HepG2 (cell line): ENCODE results near the gene KXD1. TPM values are rescaled to one million over a fixed set of nuclear protein-coding genes. Genes with fewer than 3 reads are reported as not detected.

Experiments used
- BHLHE40 ChIP-seq: IDR thresholded peaks from 2 replicates; pipeline ENCODE4 v1.6.1; 2011; ENCODE audit warnings: low read length, improper control_type of control experiment
- GATA4 ChIP-seq: sonication (generic); IDR thresholded peaks from 2 replicates; pipeline ENCODE4 v1.6.1; 2016; ENCODE audit warnings: antibody characterized with exemption, low read depth, borderline replicate concordance
- GFI1 ChIP-seq: sonication (generic); formaldehyde crosslinking; IDR thresholded peaks from 2 replicates; pipeline ENCODE4 v1.5.0; 2020; ENCODE audit warnings: missing genetic modification reagents, mild to moderate bottlenecking, borderline replicate concordance
- HES4 ChIP-seq: sonication (generic); formaldehyde crosslinking; IDR thresholded peaks from 2 replicates; pipeline ENCODE4 v1.9.0; 2021; ENCODE audit warnings: mild to moderate bottlenecking, missing genetic modification reagents, borderline replicate concordance
- ISL2 ChIP-seq: sonication (generic); formaldehyde crosslinking; IDR thresholded peaks from 2 replicates; pipeline ENCODE4 v1.5.0; 2020; ENCODE audit warnings: missing genetic modification reagents
- JDP2 ChIP-seq: sonication (generic); formaldehyde crosslinking; IDR thresholded peaks from 2 replicates; pipeline ENCODE4 v1.8.1; 2022; ENCODE audit warnings: missing genetic modification reagents, borderline replicate concordance
- KDM6A ChIP-seq: IDR thresholded peaks from 2 replicates; pipeline ENCODE4 v1.6.1; 2016; ENCODE audit warnings: low read depth
- KLF16 ChIP-seq, 2 experiments: sonication (generic) in 1 of 2; formaldehyde crosslinking in 1 of 2; IDR thresholded peaks; 2 replicates each; pipeline versions ENCODE4 v1.6.1 to v1.8.0; 2016 to 2023; ENCODE audit warnings: missing genetic modification reagents in 2 of 2, missing compliant biosample characterization in 1 of 2
- RCOR2 ChIP-seq: IDR thresholded peaks from 2 replicates; pipeline ENCODE4 v1.6.1; 2016; ENCODE audit warnings: missing biosample characterization, missing genetic modification reagents
- SMAD3 ChIP-seq: sonication (generic); formaldehyde crosslinking; IDR thresholded peaks from 2 replicates; pipeline ENCODE4 v1.4.0; 2020; ENCODE audit warnings: missing genetic modification reagents
- ZFAT ChIP-seq: sonication (generic); formaldehyde crosslinking; conservative IDR thresholded peaks from 2 replicates; pipeline ENCODE4 v1.8.1; 2023; ENCODE audit warnings: missing genetic modification reagents, inconsistent platforms
- ZIK1 ChIP-seq: sonication (generic); formaldehyde crosslinking; IDR thresholded peaks from 2 replicates; pipeline ENCODE4 v1.5.0; 2020; ENCODE audit warnings: mild to moderate bottlenecking, low read depth, missing genetic modification reagents, borderline replicate concordance
- ZNF331 ChIP-seq: sonication (generic); formaldehyde crosslinking; IDR thresholded peaks from 2 replicates; pipeline ENCODE4 v1.4.0; 2020; ENCODE audit warnings: missing genetic modification reagents
- ZNF841 ChIP-seq: sonication (generic); formaldehyde crosslinking; IDR thresholded peaks from 2 replicates; pipeline ENCODE4 v1.8.1; 2023; ENCODE audit warnings: missing genetic modification reagents, borderline replicate concordance
- ZSCAN25 ChIP-seq: sonication (generic); formaldehyde crosslinking; IDR thresholded peaks from 2 replicates; pipeline ENCODE4 v1.8.0; 2022; ENCODE audit warnings: mild to moderate bottlenecking, missing genetic modification reagents
- polyA plus RNA-seq, 8 experiments: library from polyadenylated mRNA; depleted of rRNA in 3 of 8; stranded (reverse) in 7 of 8; unstranded in 1 of 8; fragments of >200 nt; fragmentation: Illumina TruSeq in 4 of 8; extraction: Trizol in 4 of 8; gene quantifications; 2 replicates each; pipeline versions ENCODE4 v1.2.1 to v1.2.3, GENCODE V29; 2011 to 2016; ENCODE audit warnings: low read depth in 4 of 8, missing spikeins in 1 of 8, mixed read lengths in 1 of 8; ENCODE audit not compliant: insufficient read depth in 1 of 8
- total RNA-seq, 5 experiments: library from RNA; depleted of rRNA; stranded (reverse); fragments of >200 nt; fragmentation: Illumina TruSeq; extraction: Trizol; gene quantifications; 2 replicates each; pipeline ENCODE4 v1.2.3, GENCODE V29; 2016; ENCODE audit warnings: low read depth in 1 of 5
- TF ChIP-seq, protein P1 (sequence below): sonication (generic); formaldehyde crosslinking; IDR thresholded peaks from 2 replicates; pipeline ENCODE4 v1.4.0; 2020; ENCODE audit warnings: mild to moderate bottlenecking, missing genetic modification reagents
- TF ChIP-seq, protein P2 (sequence below): sonication (generic); formaldehyde crosslinking; IDR thresholded peaks from 2 replicates; pipeline ENCODE4 v1.5.0; 2020; ENCODE audit warnings: mild to moderate bottlenecking, missing genetic modification reagents
- TF ChIP-seq, protein P3 (sequence below), 2 experiments: sonication (generic) in 1 of 2; formaldehyde crosslinking in 1 of 2; IDR thresholded peaks; 2 replicates each; pipeline versions ENCODE4 v1.5.1 to v1.6.1; 2011 to 2020; ENCODE audit warnings: borderline replicate concordance in 1 of 2, low read depth in 1 of 2, low read length in 1 of 2, mild to moderate bottlenecking in 1 of 2, missing genetic modification reagents in 1 of 2, moderate library complexity in 1 of 2
- TF ChIP-seq, protein P4 (sequence below): sonication (generic); formaldehyde crosslinking; conservative IDR thresholded peaks from 2 replicates; pipeline ENCODE4 v1.4.0; 2020; ENCODE audit warnings: missing genetic modification reagents

KXD1 gene
- total and polyA plus RNA-seq, 2 of the 13 experiments (the other 11 are each of a cell fraction or from before 2014, with no cell fraction given), result 44.6 to 143 TPM

DNA sequence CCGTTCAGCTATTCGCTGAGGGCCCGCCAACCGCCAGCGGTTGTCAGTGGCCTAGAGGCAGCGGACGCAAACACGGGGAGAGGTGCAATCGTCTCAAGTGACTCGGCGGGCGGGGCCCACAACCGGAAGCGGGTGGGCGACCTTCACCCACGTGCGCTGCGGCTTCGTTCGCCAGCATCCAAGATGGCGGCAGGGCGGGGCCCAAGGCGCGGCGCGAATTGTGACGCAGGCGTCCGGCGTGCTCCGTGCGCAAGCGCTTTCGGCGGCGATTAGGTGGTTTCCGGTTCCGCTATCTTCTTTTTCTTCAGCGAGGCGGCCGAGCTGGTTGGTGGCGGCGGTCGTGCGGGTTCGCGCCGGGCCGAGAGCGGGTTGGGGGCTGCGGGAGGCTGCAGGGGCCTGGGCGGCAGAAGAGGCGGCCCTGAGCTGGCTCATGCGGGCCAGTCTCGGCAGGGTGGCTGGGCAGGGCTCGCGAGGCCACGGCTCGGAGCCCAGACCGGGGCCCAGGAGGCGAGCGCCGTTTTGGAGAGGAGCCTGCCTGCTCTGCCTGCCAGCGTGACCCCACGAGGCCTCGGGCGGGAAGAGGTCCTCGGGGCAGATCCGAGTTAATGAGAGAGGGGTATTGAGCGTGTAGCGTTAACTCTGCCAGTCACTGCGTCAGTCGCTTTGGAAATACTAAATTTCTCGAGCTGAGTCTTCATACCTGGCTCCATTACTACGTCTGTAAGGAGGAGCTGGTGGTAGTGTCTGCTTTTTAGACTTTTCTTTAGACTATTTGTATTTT, 14.1 kb downstream of the KXD1 start, which contains the start of gene UBA52 (continued):
- TF ChIP-seq ZSCAN25 (CRISPR knock-in tag), result peak; percentile 87
- peak; percentile 50; the same call in 1 of the 2 replicates for TF ChIP-seq RCOR2
- TF ChIP-seq, protein P1, sequence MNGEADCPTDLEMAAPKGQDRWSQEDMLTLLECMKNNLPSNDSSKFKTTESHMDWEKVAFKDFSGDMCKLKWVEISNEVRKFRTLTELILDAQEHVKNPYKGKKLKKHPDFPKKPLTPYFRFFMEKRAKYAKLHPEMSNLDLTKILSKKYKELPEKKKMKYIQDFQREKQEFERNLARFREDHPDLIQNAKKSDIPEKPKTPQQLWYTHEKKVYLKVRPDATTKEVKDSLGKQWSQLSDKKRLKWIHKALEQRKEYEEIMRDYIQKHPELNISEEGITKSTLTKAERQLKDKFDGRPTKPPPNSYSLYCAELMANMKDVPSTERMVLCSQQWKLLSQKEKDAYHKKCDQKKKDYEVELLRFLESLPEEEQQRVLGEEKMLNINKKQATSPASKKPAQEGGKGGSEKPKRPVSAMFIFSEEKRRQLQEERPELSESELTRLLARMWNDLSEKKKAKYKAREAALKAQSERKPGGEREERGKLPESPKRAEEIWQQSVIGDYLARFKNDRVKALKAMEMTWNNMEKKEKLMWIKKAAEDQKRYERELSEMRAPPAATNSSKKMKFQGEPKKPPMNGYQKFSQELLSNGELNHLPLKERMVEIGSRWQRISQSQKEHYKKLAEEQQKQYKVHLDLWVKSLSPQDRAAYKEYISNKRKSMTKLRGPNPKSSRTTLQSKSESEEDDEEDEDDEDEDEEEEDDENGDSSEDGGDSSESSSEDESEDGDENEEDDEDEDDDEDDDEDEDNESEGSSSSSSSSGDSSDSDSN, result peak; percentile 76
- TF ChIP-seq KDM6A, result no peak
- TF ChIP-seq GFI1 (CRISPR knock-in tag), result peak; percentile 59; the same call in 1 of the 2 replicates
- no peak for TF ChIP-seq GATA4
- TF ChIP-seq ISL2 (CRISPR knock-in tag), result peak; percentile 53; the same call in 1 of the 2 replicates
- TF ChIP-seq, protein P2, sequence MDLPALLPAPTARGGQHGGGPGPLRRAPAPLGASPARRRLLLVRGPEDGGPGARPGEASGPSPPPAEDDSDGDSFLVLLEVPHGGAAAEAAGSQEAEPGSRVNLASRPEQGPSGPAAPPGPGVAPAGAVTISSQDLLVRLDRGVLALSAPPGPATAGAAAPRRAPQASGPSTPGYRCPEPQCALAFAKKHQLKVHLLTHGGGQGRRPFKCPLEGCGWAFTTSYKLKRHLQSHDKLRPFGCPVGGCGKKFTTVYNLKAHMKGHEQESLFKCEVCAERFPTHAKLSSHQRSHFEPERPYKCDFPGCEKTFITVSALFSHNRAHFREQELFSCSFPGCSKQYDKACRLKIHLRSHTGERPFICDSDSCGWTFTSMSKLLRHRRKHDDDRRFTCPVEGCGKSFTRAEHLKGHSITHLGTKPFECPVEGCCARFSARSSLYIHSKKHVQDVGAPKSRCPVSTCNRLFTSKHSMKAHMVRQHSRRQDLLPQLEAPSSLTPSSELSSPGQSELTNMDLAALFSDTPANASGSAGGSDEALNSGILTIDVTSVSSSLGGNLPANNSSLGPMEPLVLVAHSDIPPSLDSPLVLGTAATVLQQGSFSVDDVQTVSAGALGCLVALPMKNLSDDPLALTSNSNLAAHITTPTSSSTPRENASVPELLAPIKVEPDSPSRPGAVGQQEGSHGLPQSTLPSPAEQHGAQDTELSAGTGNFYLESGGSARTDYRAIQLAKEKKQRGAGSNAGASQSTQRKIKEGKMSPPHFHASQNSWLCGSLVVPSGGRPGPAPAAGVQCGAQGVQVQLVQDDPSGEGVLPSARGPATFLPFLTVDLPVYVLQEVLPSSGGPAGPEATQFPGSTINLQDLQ (CRISPR knock-in tag), result 0 out of 2 replicates have a peak, but pooled peaks have one; percentile 32
- TF ChIP-seq, protein P3, sequence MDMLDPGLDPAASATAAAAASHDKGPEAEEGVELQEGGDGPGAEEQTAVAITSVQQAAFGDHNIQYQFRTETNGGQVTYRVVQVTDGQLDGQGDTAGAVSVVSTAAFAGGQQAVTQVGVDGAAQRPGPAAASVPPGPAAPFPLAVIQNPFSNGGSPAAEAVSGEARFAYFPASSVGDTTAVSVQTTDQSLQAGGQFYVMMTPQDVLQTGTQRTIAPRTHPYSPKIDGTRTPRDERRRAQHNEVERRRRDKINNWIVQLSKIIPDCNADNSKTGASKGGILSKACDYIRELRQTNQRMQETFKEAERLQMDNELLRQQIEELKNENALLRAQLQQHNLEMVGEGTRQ (IDR thresholded peaks at IDR 0.05; ENCODE audit: low read depth, low read length), result peak; percentile 78
- TF ChIP-seq, protein P3 (CRISPR knock-in tag; IDR thresholded peaks at IDR 0.05; ENCODE audit: borderline replicate concordance), result peak; percentile 93
- TF ChIP-seq ZIK1 (CRISPR knock-in tag), result 0 out of 2 replicates have a peak, but pooled peaks have one; percentile 61
- TF ChIP-seq ZNF331 (CRISPR knock-in tag), result peak; percentile 96
- TF ChIP-seq, protein P4, sequence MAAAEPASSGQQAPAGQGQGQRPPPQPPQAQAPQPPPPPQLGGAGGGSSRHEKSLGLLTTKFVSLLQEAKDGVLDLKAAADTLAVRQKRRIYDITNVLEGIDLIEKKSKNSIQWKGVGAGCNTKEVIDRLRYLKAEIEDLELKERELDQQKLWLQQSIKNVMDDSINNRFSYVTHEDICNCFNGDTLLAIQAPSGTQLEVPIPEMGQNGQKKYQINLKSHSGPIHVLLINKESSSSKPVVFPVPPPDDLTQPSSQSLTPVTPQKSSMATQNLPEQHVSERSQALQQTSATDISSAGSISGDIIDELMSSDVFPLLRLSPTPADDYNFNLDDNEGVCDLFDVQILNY, result peak; percentile 78
- TF ChIP-seq ZNF841 (CRISPR knock-in tag), result no peak
- peak; percentile 79; the same call in 1 of the 2 replicates for TF ChIP-seq SMAD3 (CRISPR knock-in tag)
- no peak; the same call in 1 of the 2 replicates for TF ChIP-seq HES4 (CRISPR knock-in tag)
- peak; percentile 36; the same call in 1 of the 2 replicates for TF ChIP-seq JDP2 (CRISPR knock-in tag)
- peak in 1 of 2 experiments; percentile 98; a peak in 2 of 4 replicates for TF ChIP-seq KLF16 (CRISPR knock-in tag; IDR thresholded peaks at IDR 0.05)
- no peak for TF ChIP-seq ZFAT (CRISPR knock-in tag)
- peak; percentile 90 for TF ChIP-seq BHLHE40
